ENCODE data around the gene ALB.

DNA sequence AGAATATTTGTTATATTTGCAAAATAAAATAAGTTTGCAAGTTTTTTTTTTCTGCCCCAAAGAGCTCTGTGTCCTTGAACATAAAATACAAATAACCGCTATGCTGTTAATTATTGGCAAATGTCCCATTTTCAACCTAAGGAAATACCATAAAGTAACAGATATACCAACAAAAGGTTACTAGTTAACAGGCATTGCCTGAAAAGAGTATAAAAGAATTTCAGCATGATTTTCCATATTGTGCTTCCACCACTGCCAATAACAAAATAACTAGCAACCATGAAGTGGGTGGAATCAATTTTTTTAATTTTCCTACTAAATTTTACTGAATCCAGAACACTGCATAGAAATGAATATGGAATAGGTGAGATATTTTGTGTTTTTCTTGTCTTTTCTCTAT lies 31.9 kb downstream of the ALB start, which contains the start of gene AFP:
- TF ChIP-seq, protein P1, sequence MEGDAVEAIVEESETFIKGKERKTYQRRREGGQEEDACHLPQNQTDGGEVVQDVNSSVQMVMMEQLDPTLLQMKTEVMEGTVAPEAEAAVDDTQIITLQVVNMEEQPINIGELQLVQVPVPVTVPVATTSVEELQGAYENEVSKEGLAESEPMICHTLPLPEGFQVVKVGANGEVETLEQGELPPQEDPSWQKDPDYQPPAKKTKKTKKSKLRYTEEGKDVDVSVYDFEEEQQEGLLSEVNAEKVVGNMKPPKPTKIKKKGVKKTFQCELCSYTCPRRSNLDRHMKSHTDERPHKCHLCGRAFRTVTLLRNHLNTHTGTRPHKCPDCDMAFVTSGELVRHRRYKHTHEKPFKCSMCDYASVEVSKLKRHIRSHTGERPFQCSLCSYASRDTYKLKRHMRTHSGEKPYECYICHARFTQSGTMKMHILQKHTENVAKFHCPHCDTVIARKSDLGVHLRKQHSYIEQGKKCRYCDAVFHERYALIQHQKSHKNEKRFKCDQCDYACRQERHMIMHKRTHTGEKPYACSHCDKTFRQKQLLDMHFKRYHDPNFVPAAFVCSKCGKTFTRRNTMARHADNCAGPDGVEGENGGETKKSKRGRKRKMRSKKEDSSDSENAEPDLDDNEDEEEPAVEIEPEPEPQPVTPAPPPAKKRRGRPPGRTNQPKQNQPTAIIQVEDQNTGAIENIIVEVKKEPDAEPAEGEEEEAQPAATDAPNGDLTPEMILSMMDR (IDR thresholded peaks at IDR 0.05): no peak
- no peak for TF ChIP-seq POLR2A (IDR thresholded peaks at IDR 0.05)
